ENCODE results near the gene TFF1.

TFF1 gene

GRCh38 chr21:42343556-42343955 lies 22.8 kb downstream of the TFF1 start:
- no peak for DNase-seq (ENCODE audit: low spot score)

DNA sequence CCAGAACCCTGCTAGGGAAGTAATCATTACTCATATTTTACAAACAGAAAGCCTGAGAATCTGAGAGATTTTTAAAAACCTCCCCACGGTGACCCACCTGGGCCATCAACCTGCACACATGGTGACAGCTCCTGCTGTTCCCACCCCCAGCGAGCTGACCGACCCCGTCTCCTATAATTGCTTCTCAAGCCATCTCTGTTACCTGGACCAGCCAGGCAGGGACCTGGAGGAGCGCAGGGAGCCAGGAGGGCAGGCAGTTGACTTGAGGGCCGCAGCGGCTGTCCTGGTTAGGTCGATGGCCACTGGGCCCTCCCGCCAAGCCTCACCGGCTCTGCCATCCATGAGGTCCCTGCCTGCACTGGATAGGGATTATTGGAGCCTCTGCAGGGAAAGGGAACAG lies 23.2 kb downstream of the TFF1 start:
- no peak for DNase-seq (ENCODE audit: low spot score)

DNA sequence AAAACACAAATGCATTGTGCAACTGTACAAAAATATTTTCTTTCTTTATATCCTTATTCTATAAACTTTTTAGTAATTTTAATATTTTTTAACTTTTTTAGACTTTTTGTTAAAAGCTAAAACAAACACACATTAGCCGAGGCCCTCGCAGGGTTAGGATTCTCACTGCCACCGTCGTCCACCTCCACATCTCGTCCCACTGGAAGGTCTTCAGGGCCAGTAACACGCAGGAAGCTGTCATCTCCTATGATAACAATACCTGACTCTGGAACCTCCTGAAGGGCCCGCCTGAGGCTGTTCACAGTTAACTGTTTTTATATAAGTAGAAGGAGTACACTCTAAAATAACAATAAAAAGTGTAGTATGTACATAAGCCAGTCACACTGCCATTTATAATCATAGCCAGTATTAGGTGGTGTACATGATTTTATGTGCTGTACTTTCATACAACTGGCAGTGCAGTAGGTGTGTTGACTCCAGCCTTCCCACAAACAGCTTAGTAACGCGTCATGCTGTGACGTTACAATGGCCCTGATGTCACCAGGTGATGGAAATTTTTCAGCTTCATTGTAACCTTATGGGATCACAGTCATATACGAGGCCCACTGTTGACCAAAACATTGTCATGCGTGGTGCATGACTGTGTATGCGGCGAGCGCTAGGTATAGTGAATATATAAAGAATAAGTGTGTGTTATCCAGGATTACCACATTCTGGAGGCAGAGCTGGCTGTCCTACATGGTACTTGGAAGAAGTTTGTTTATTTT lies 24.4 kb downstream of the TFF1 start:
- DNase-seq (ENCODE audit: low spot score): no peak

- no peak for DNase-seq (ENCODE audit: low spot score)
These were observed 25.9 kb downstream of the TFF1 start for GRCh38 chr21:42340187-42341050.

DNA sequence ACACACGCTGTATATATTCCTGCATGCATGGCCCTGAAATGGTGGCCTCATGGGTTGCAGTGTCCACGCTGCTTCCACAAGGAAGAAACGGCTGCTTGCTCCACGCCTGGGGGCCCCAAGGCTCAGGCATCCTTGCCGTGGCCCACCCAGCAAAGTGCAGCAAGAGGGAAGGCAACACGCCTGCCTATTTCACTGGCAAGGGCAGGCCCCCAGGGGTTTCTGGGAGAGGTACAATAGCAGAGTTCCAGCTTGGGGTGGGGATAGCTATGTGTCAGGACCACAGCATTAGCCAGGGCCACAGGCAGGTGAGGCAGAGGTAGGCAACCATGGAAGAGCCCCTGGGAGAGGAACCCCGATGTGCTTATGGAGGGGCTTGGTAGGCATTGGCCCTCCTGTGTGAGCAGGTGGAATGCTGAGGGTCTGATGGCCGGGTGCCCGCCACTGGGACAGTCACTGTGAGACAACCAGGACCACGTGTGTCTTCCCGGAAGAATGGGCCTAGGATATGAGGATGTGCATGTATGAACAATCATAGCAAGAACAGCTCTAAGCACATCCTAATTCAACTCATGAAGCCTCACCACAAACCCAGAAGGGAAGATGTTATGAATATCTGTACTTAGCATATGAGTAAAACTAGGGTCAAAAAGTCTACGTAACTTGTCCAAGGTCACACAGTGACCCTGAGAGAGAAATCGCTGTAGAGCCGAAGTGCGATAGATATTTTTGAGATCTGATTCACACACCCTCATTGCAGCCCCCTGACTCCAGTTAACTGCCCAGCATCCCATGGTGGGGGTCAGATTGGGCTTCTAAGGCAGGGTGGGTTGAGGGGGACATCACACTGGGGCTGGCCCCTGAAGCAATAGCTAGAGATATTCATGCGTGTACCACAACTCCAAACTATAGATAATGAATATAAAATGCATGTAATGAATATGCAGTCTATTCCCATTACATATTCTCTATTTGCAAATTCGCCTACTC lies 27.3 kb downstream of the TFF1 start:
- no peak for DNase-seq (ENCODE audit: low spot score)

DNA sequence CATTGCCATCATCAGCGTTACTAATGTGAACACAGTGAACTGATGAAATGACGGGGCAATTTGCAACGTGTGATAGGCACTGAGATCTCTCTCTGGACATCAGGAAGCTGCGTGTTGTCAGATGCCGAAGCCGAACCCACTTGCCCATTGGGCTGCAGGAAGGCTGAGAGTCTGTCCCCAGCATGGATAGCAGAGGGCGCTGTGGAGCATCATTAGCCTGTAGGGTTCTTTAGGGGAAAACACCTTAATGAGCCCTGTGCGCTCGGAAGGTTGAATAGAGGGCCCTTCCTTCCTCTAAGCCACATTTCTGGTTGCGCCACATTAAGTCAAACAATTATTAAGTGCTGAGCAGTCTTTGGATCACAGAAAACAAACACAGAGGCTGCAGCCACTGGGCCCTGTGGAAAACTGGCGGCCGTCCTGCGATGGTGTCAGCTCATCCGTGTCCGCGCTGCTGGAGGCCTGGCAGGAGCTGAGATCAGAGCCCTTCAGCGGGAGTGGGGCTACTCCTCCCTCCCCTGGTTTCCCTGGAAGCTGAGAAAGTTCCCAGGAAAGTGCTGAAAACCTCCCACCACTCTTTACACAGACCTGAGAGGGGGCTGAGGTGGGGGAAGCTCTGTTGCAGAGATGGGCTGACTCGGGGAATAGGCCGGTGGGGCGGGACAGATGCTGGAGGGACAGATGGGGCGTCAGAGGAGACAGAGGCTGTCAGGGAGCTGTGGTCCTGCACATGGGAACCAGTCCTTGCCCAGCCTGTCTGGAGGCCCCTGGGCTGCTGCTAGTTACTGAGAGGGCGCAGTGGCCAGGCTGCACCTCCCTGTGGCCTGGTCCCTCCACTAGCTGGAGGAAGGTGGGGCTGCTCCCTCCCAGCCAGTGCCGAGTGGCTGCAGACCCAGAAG lies 28.3 kb downstream of the TFF1 start:
- DNase-seq (ENCODE audit: low spot score): no peak

- DNase-seq (ENCODE audit: low spot score): no peak
These were observed 29.1 kb downstream of the TFF1 start for GRCh38 chr21:42337276-42337675.

- no peak for DNase-seq (ENCODE audit: low spot score)
These were observed 30.3 kb downstream of the TFF1 start for GRCh38 chr21:42336054-42336453.

GRCh38 chr21:42332557-42333317 lies 33.6 kb downstream of the TFF1 start:
- no peak for DNase-seq (ENCODE audit: low spot score)

GRCh38 chr21:42331660-42332059 lies 34.7 kb downstream of the TFF1 start:
- DNase-seq (ENCODE audit: low spot score): no peak

- no peak for DNase-seq (ENCODE audit: low spot score)
These were observed 35.7 kb downstream of the TFF1 start for GRCh38 chr21:42330380-42331371.

DNA sequence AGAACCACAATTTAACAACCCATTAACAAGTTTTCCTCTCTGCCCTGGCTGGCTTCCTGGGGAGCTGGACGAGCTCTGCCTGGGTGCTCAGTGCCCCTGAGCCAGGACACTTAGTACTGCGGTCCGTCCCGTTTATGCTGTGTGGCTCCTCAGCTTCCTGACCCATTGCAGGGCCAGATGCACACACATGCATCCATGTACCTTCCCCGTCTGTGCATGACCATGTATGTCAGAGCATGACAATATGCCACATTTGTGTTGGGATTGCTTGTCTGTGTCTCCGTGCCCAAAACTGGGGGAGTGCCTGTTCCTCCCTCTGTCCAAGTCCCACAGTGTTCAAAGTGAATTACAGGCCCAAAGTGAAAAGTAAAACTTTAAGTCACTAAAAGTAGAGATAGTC lies 41.4 kb downstream of the TFF1 start:
- DNase-seq (ENCODE audit: low spot score): no peak

GRCh38 chr21:42321845-42322244 lies 44.5 kb downstream of the TFF1 start:
- no peak for DNase-seq (ENCODE audit: low spot score)

- DNase-seq (ENCODE audit: low spot score): no peak
These were observed 45.1 kb downstream of the TFF1 start for GRCh38 chr21:42321231-42321630.

GRCh38 chr21:42320791-42321190 lies 45.5 kb downstream of the TFF1 start:
- DNase-seq (ENCODE audit: low spot score): no peak

DNA sequence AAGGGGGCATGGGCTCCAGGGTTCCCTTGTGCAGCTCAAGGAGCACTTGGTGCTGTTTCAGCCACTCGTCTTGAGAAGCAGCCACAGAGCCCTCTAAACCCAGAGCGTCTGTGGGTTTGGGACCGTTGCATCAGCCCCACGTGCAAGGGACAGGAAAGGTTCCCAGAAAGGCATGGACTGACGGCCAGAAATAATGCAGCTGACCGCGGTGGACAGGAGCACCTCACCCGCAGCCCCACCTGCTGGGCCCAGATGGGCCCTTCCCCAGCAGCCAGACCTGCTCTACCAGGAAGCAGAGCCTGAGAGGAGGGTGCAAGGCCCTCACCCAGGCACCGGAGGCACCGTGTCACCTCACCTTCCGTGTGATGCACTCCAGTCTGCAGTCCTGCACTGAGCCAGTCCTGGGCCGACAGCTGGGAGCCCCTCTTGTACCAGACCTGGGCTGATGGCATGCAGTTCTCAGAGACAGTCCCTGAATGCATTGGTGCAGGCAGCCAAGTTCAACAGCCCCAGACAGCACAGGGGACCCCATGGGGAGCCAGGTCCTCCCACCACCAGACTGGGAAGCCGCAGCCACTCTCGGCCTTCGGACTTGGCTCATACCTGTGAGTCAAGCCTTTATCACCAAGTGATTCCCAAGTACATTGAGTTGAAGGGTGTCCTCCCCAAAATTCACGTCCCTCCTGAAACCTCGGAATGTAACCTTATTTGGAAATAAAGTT lies 46.3 kb downstream of the TFF1 start:
- no peak for DNase-seq (ENCODE audit: low spot score)

DNA sequence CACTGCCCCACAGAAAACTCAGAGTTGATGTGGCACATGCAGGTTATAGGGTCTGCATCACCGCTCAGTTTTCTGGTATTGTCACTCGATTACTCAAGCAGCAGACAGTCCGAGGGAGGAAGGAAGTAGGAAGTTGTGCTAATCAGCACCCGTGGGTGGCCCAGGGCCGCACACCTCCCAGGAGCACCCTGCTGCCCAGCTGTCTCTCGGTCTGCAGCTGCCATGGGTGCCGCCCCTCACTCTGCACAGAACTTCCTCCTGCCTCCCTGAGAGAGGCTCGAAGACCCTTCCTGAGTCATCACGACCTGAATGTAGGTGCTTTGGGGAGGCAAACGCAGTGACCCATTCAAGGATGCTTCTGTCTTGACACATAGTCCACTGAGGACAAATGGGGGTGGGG lies 47.0 kb downstream of the TFF1 start:
- no peak for DNase-seq (ENCODE audit: low spot score)

All from COLO829 (cell line).